ENCODE data around the gene DLG2.

- TF ChIP-seq CTCF (IDR thresholded peaks at IDR 0.05) (no peak), POLR2A (IDR thresholded peaks at IDR 0.05) (no peak)
These were observed 36.1 kb upstream of the DLG2 start for GRCh38 chr11:85663080-85663752.
